GM12892 (cell line): Measurements from ENCODE around the gene MAPKAPK2.

Source experiments
- DNase-seq: peaks from one replicate; pipeline ENCODE4 v3.0.0; 2011; ENCODE audit not compliant: insufficient read length
- FAIRE-seq: peaks from 2 replicates; lab custom pipeline; 2011; peaks lifted over from hg19 to GRCh38; lab: Jason Lieb, UNC
- POLR2A ChIP-seq: IDR thresholded peaks from 2 replicates; pipeline ENCODE4 v1.6.1; 2011; ENCODE audit warnings: low read depth, low read length, control low read depth
- POLR2AphosphoS5 ChIP-seq: IDR thresholded peaks from 2 replicates; pipeline ENCODE4 v1.6.1; 2011; ENCODE audit warnings: low read depth, low read length, control low read depth
- TAF1 ChIP-seq: IDR thresholded peaks from 2 replicates; pipeline ENCODE4 v1.6.1; 2011; ENCODE audit warnings: low read depth, mild to moderate bottlenecking, control low read depth, low read length, borderline replicate concordance

Gene MAPKAPK2

GRCh38 chr1:206741142-206741701 lies 56.5 kb downstream of the MAPKAPK2 start:
- FAIRE-seq (peak; percentile 42), DNase-seq (no peak)
- no peak for TF ChIP-seq POLR2AphosphoS5
- TF ChIP-seq TAF1, result no peak
- TF ChIP-seq POLR2A, result no peak

GRCh38 chr1:206742719-206743383 lies 58.1 kb downstream of the MAPKAPK2 start:
- DNase-seq, result no peak
- FAIRE-seq, result peak; percentile 62

GRCh38 chr1:206744683-206745082 lies 60.0 kb downstream of the MAPKAPK2 start:
- DNase-seq, result no peak
- TF ChIP-seq POLR2A (no peak), TAF1 (no peak), POLR2AphosphoS5 (no peak)
- no peak for FAIRE-seq

More at GRCh38 chr1:206742719-206743383, 58.1 kb downstream of the MAPKAPK2 start:
- no peak for TF ChIP-seq POLR2AphosphoS5
- no peak for TF ChIP-seq TAF1
- TF ChIP-seq POLR2A, result no peak

- FAIRE-seq (no peak), DNase-seq (no peak)
- TF ChIP-seq TAF1, result no peak
- TF ChIP-seq POLR2A, result no peak
- TF ChIP-seq POLR2AphosphoS5, result no peak
Observed at GRCh38 chr1:206745301-206745700, 60.6 kb downstream of the MAPKAPK2 start.

- DNase-seq, result no peak
- no peak for FAIRE-seq
- TF ChIP-seq POLR2A (no peak), POLR2AphosphoS5 (no peak), TAF1 (no peak)
Observed at GRCh38 chr1:206748348-206749030, 63.8 kb downstream of the MAPKAPK2 start.

GRCh38 chr1:206751891-206752290 lies 67.2 kb downstream of the MAPKAPK2 start:
- FAIRE-seq (no peak), DNase-seq (no peak)
- no peak for TF ChIP-seq TAF1
- no peak for TF ChIP-seq POLR2A
- no peak for TF ChIP-seq POLR2AphosphoS5

GRCh38 chr1:206752481-206752880 lies 67.8 kb downstream of the MAPKAPK2 start:
- DNase-seq, result no peak
- FAIRE-seq, result no peak
- TF ChIP-seq TAF1 (no peak), POLR2A (no peak), POLR2AphosphoS5 (no peak)

- DNase-seq, result no peak
- no peak for TF ChIP-seq POLR2AphosphoS5
- no peak for TF ChIP-seq TAF1
- TF ChIP-seq POLR2A, result no peak
- FAIRE-seq, result no peak
Observed at GRCh38 chr1:206753141-206753540, 68.4 kb downstream of the MAPKAPK2 start.

- TF ChIP-seq POLR2AphosphoS5 (no peak), POLR2A (no peak), TAF1 (no peak)
- FAIRE-seq (peak; percentile 48), DNase-seq (no peak)
Observed at GRCh38 chr1:206754011-206754410, 69.3 kb downstream of the MAPKAPK2 start.

- no peak for DNase-seq
- no peak for FAIRE-seq
Observed at GRCh38 chr1:206757524-206758266, 73.0 kb downstream of the MAPKAPK2 start.

GRCh38 chr1:206760590-206760989 lies 75.9 kb downstream of the MAPKAPK2 start:
- TF ChIP-seq POLR2AphosphoS5 (no peak), POLR2A (no peak), TAF1 (no peak)
- FAIRE-seq (no peak), DNase-seq (no peak)

More at GRCh38 chr1:206757524-206758266, 73.0 kb downstream of the MAPKAPK2 start:
- TF ChIP-seq POLR2A (no peak), POLR2AphosphoS5 (no peak), TAF1 (no peak)
